HepG2 (cell line): ENCODE measurements around the gene RCBTB1. TPM values are rescaled to one million over a fixed set of nuclear protein-coding genes. Genes with fewer than 3 reads are reported as not detected.

Experiments
- DR1 ChIP-seq: sonication (generic); formaldehyde crosslinking; IDR thresholded peaks from 2 replicates; pipeline ENCODE4 v1.8.0; 2021; ENCODE audit warnings: mild to moderate bottlenecking, missing genetic modification reagents, inconsistent platforms
- ETS1 ChIP-seq: sonication (generic); formaldehyde crosslinking; IDR thresholded peaks from 2 replicates; pipeline ENCODE4 v1.4.0; 2020; ENCODE audit warnings: missing genetic modification reagents
- FOXA3 ChIP-seq: IDR thresholded peaks from 2 replicates; pipeline ENCODE4 v1.6.1; 2016; ENCODE audit warnings: missing genetic modification reagents, missing compliant biosample characterization
- FOXC1 ChIP-seq: sonication (generic); formaldehyde crosslinking; IDR thresholded peaks from 2 replicates; pipeline ENCODE4 v1.8.0; 2022; ENCODE audit warnings: mild to moderate bottlenecking, missing genetic modification reagents, borderline replicate concordance
- FOXP4 ChIP-seq: sonication (generic); formaldehyde crosslinking; IDR thresholded peaks from 2 replicates; pipeline ENCODE4 v1.4.0; 2020; ENCODE audit warnings: missing genetic modification reagents
- KIAA2018 ChIP-seq: sonication (generic); formaldehyde crosslinking; IDR thresholded peaks from 2 replicates; pipeline ENCODE4 v1.5.0; 2020; ENCODE audit warnings: mild to moderate bottlenecking, missing genetic modification reagents, borderline replicate concordance
- MBNL3 ChIP-seq: fragments of 250-450 bp; sonication (Bioruptor Pico); conservative IDR thresholded peaks from 2 replicates; pipeline ENCODE4 v1.8.0; 2022; ENCODE audit warnings: mild to moderate bottlenecking, inconsistent platforms
- PBX3 ChIP-seq: sonication (generic); formaldehyde crosslinking; IDR thresholded peaks from 2 replicates; pipeline ENCODE4 v1.8.1; 2023; ENCODE audit warnings: missing genetic modification reagents, inconsistent platforms, borderline replicate concordance
- POGK ChIP-seq: sonication (generic); formaldehyde crosslinking; conservative IDR thresholded peaks from 2 replicates; pipeline ENCODE4 v1.8.0; 2022; ENCODE audit warnings: mild to moderate bottlenecking, moderate library complexity, missing genetic modification reagents
- TARDBP ChIP-seq: sonication (generic); formaldehyde crosslinking; IDR thresholded peaks from 2 replicates; pipeline ENCODE4 v1.8.0; 2022; ENCODE audit warnings: mild to moderate bottlenecking, missing genetic modification reagents
- THAP11 ChIP-seq: IDR thresholded peaks from 2 replicates; pipeline ENCODE4 v1.6.1; 2016; ENCODE audit warnings: missing biosample characterization, missing genetic modification reagents
- ZFP36L2 ChIP-seq: sonication (generic); formaldehyde crosslinking; IDR thresholded peaks from 2 replicates; pipeline ENCODE4 v1.4.0; 2020; ENCODE audit warnings: missing genetic modification reagents
- ZFYVE20 ChIP-seq: sonication (generic); formaldehyde crosslinking; IDR thresholded peaks from 2 replicates; pipeline ENCODE4 v1.8.0; 2023; ENCODE audit warnings: low read depth, mild to moderate bottlenecking, moderate library complexity, missing genetic modification reagents, borderline replicate concordance
- polyA plus RNA-seq, 8 experiments: library from polyadenylated mRNA; depleted of rRNA in 3 of 8; stranded (reverse) in 7 of 8; unstranded in 1 of 8; fragments of >200 nt; fragmentation: Illumina TruSeq in 4 of 8; extraction: Trizol in 4 of 8; gene quantifications; 2 replicates each; pipeline versions ENCODE4 v1.2.1 to v1.2.3, GENCODE V29; 2011 to 2016; ENCODE audit warnings: low read depth in 4 of 8, missing spikeins in 1 of 8, mixed read lengths in 1 of 8; ENCODE audit not compliant: insufficient read depth in 1 of 8
- total RNA-seq, 5 experiments: library from RNA; depleted of rRNA; stranded (reverse); fragments of >200 nt; fragmentation: Illumina TruSeq; extraction: Trizol; gene quantifications; 2 replicates each; pipeline ENCODE4 v1.2.3, GENCODE V29; 2016; ENCODE audit warnings: low read depth in 1 of 5

RCBTB1 gene
- total and polyA plus RNA-seq, 2 of the 13 experiments (the other 11 are each of a cell fraction or from before 2014, with no cell fraction given) = 13.4 to 21.6 TPM

- TF ChIP-seq KIAA2018 (CRISPR knock-in tag) (no peak), ETS1 (no peak), TARDBP (no peak), FOXP4 (CRISPR knock-in tag) (peak; percentile 23; the same call in 1 of the 2 replicates), POGK (CRISPR knock-in tag) (peak; percentile 66), ZFYVE20 (0 out of 2 replicates have a peak, but pooled peaks have one; percentile 25), DR1 (CRISPR knock-in tag) (no peak), PBX3 (no peak), FOXA3 (no peak), THAP11 (peak; percentile 60), MBNL3 (CRISPR knock-in tag) (no peak), ZFP36L2 (CRISPR knock-in tag) (no peak), FOXC1 (CRISPR knock-in tag) (peak; percentile 90)
These were observed at the start of gene RCBTB1 (continued) for GRCh38 chr13:49585220-49586157.
